T-helper 1 cell treated with Interleukin-12 subunit alpha and Interleukin-12 subunit beta and Interleukin-4 antibody, amounts not matched to agents 30 ng/mL and 1 ng/mL, for 36 hours (primary cell): Measurements from ENCODE around the gene TMBIM1. TPM values are rescaled to one million over a fixed set of nuclear protein-coding genes. Genes with fewer than 3 reads are reported as not detected.
"Not testable (repeated sequence)": the region's sequence is repeated elsewhere in the genome, so short reads cannot be mapped to it uniquely, and the experiment has no call there.

ENCODE experiments used
- intact Hi-C: fragments of 100-400 bp; cut with micrococcal nuclease; formaldehyde crosslinking; loops from one replicate; pipeline ENCODE4 v1.15.1; 2024
- total RNA-seq: library from RNA; stranded (reverse); gene quantifications from 2 replicates; pipeline ENCODE4 v1.2.3, GENCODE V29; 2022

TMBIM1 gene
- total RNA-seq, 1 donor from 2014 or later = 76.0 TPM

DNA sequence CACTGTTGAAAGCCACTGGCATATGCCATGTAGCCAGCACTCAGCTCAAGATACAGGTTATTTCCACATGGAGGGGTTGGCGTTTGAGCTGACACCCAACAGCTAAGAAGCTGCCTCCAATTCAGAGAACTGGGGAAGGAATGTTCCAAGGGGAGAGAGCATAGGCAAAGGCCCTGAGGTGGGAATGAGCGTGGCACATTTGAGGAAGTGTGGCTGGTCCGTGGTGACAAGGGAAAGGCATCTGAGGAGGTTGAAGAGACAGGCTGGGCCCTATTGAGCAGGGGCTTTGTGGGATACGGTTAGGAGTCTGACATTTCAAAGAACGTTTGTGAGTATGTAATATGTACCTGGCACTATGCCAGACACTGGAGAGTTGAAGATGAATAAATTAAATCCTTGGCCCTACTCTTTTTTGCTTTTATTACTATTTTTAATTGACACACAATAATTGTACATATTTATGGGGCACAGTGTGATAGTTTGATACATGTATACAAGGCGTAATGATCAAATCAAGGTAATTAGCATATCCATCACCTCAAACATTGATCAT is 27.6 kb upstream of the TMBIM1 start:
- intact Hi-C loops = loop anchor here (5.0 kb wide), 1 partner anchor 37 kb away; the partner anchor contains the start of gene CATIP

DNA sequence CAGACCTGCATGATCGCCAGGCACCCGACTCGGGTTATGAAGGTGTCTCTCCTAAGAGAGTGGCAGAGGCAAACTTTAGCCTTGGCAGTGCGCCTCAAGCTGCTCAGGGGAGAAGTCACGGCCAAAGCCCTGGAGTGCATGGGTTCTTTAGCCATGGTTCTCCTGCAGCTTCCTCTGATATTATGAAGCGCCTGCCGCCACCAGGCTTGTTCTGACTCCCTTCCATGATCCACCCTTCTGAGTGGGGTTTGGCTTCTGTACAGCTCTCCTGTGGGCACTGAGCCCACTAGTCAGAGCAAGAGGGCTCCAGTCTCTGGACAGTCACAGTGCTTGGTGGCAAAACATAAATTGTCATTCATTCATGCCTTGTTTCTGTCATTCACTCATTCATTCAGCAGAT is 25.9 kb upstream of the TMBIM1 start:
- intact Hi-C loops = no loop called here

DNA sequence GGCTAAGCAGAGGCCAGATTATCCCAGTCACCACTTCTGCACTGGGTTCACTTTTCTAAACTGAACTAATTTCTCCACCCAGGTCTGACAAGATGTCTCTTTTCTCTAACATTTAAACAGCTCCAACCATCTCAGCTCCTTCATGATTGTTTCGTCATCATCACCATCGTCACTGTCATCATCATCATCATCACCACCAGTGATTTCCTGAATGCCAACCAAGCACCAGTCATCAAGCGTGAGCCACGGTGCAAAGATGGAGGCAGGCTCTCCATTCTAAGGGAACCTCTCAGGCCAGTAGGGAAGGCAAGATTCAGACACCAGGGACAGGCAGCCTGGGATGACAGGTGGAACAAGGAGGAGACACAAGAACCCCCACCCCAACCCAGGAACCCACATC is 25.5 kb upstream of the TMBIM1 start:
- intact Hi-C loops = no loop called here

GRCh38 chr2:218317303-218317630 is 25.0 kb upstream of the TMBIM1 start:
- intact Hi-C loops = no loop called here

DNA sequence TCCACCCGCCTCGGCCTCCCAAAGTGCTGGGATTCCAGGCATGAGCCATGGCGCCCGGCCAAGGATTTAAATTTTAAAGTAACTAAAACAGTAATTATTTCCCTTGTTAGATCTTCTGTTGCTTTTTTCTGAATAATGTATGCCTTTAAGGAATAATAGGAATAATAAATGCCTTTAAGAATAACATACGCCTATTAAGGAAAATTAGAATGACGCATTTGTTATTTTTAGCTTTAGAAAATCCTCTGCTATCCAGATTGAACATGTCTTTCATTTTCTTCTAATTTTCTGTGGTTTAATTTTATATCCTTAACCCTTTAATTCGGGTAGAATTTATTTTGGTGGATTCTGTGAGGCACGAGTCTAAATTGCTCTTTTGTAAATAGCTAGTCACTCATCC is 23.1 kb upstream of the TMBIM1 start:
- intact Hi-C loops = no loop called here

DNA sequence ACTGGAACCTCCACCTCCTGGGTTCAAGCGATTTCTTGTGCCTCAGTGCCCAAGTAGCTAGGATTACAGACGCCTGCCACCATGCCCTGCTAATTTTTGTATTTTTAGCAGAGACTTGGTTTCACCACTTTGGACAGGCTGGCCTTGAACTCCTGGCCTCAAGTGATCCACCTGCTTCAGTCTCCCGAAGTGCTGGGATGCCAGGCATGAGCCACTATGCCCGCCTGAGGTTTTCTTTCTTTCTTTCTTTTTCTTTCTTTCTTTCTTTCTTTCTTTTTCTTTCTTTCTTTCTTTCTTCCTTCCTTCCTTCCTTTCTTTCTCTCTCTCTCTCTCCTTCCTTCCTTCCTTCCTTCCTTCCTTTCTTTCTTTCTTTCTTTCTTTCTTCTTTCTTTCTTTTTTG is 22.5 kb upstream of the TMBIM1 start:
- intact Hi-C loops = not testable (repeated sequence)

DNA sequence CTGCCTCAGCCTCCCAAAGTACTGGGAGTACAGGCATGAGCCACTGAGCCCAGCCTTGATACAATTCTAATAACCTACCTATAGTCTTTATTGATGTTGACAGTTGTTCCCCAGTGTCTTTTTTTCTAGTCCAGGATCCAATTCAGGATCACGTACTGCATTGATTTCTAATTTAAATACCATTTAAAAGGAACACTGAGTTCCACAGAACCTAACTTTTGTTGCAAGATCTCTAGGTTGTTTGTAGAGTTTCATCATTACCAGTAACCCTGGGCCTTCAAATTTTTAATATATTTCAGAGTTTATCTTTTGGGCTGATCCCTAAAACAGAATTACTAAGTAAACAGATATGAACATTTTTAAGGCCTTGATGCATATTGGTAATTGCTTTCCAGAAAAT is 21.1 kb upstream of the TMBIM1 start:
- intact Hi-C loops = no loop called here

GRCh38 chr2:218312267-218312756 is 20.0 kb upstream of the TMBIM1 start:
- intact Hi-C loops = no loop called here

- intact Hi-C loops = not testable (repeated sequence)
Observed at GRCh38 chr2:218311541-218312266, 19.4 kb upstream of the TMBIM1 start.

DNA sequence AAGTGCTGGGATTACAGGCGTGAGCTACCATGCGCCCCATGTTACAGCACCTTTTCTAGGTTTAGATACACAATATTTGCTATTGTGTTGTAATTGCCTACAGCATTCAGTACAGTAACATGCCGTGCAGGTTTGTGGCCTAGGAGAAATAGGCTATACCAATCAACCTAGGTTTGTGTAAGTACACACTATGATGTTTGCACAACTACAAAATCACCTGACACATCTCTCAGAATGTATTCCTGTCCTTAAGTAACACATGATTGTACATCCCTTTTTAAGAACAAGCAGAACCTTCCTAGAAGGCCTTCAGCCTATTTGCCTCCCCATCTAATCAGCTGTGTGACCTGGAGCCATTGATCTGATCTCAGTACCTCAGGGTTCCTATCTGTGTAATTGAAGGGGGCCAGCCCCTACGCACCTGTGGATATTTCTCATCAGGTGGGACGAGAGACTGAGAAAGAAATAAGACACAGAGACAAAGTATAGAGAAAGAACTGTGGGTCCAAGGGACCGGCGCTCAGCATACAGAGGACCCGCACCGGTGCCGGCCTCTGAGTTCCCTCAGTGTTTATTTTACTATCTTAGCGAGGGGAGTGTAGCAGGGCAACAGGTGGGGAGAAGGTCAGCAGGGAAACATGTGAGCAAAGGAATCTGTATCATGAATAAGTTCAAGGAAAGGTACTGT is 18.7 kb upstream of the TMBIM1 start:
- intact Hi-C loops = no loop called here

DNA sequence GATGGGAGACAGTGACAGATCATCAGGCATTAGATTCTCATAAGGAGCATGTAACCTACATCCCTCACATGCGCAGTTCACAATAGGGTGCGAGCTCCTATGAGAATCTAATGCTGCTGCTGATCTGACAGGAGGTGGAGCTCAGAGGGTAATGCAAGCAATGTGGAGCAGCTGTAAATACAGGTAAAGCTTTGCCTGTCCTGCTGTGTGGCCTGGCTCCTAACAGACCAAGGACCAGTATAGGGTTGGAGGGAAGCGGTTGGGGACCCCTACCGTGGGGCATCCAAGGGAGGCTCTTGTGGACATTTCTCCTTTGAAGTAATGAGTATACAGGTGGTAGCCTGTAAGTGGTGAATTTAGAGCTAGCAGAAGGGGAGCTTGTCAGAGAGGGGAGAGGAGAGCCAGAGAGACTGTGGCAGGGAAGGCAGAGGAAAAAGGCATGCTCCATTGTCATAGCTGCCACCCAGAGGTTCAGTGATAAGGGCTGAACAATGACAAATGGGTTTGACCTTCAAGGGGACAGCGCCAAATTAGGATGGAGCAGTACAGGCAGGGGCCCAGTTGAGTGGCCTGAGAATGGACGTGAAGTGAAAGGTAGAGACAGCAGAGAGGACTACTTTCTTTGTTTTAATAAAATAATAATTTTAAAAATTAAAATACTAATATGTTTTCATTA is 15.2 kb upstream of the TMBIM1 start:
- intact Hi-C loops = no loop called here

- intact Hi-C loops = no loop called here
Observed at GRCh38 chr2:218306184-218306920, 14.0 kb upstream of the TMBIM1 start.

DNA sequence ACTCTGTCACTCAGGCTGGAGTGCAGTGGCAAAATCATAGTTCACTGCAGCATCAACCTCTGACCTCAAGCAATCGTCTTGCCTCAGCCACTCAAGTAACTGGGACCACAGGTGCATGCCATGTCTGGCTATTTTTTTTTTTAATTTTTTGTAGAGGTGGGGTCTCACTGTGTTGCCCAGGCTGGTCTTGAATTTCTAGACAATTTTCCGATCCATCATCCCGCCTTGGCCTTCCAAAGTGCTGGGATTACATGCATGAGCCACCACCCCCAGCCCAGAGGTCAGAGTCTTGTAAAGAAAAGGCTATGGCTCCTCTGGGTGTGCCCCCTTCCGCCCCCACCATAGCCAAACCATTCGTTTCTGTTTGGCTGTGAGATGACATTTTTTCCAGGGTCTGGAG is 13.1 kb upstream of the TMBIM1 start:
- intact Hi-C loops = no loop called here

GRCh38 chr2:218301176-218301819 is 9.0 kb upstream of the TMBIM1 start:
- intact Hi-C loops = loop anchor here (1.0 to 2.0 kb wide), 12 partner anchors 9 to 546 kb away; partner anchors contain the start of genes CATIP and TMBIM1

- intact Hi-C loops = loop anchor here (2.0 kb wide), 1 partner anchor 107 kb away; no protein-coding TSS in a partner anchor
Observed at GRCh38 chr2:218300141-218300540, 7.8 kb upstream of the TMBIM1 start.

- intact Hi-C loops = no loop called here
Observed at GRCh38 chr2:218298314-218298875, 6.1 kb upstream of the TMBIM1 start.

- intact Hi-C loops = no loop called here
Observed at GRCh38 chr2:218296847-218297246, 4.5 kb upstream of the TMBIM1 start.

GRCh38 chr2:218296200-218296599 is 3.9 kb upstream of the TMBIM1 start:
- intact Hi-C loops = no loop called here

- intact Hi-C loops = no loop called here
Observed at GRCh38 chr2:218295029-218295428, 2.7 kb upstream of the TMBIM1 start.

GRCh38 chr2:218294430-218295022 is 2.2 kb upstream of the TMBIM1 start:
- intact Hi-C loops = loop anchor here (5.0 kb wide), 1 partner anchor 378 kb away; the partner anchor contains the start of genes RNF25 and STK36
